H1 (cell line): ENCODE data around the gene VAPA. TPM values are rescaled to one million over a fixed set of nuclear protein-coding genes. Genes with fewer than 3 reads are reported as not detected.

Experiments used
- CTCF ChIA-PET: fragments of 300-600 bp; sonication (Branson Sonifier 250); formaldehyde crosslinking; loops from one replicate; lab custom pipeline; 2021; ENCODE audit not compliant: partially characterized antibody; lab: Charles Lee
- POLR2A ChIA-PET: fragments of 300-600 bp; sonication (Branson Sonifier 250); formaldehyde crosslinking; loops from one replicate; lab custom pipeline; 2021; ENCODE audit warnings: inconsistent platforms; ENCODE audit not compliant: partially characterized antibody; lab: Charles Lee
- DNase-seq, 2 experiments: peaks; one replicate each; pipeline versions ENCODE4 v3.0.0 to v3.0.0-alpha.2; 2010 to 2022; ENCODE audit warnings: low spot score in 2 of 2, low read depth in 1 of 2, mixed read lengths in 1 of 2
- FAIRE-seq: peaks from 2 replicates; lab custom pipeline; 2011; peaks lifted over from hg19 to GRCh38; lab: Jason Lieb, UNC
- H2AFZ ChIP-seq: 2 replicates; pipeline ENCODE4 v1.8.1; 2012; ENCODE audit warnings: low read length, inconsistent platforms
- H2AK5ac ChIP-seq: 2 replicates; pipeline ENCODE4 v1.6.1; 2013; ENCODE audit warnings: low read depth, low read length
- H2BK120ac ChIP-seq: replicated peaks from 2 replicates; pipeline ENCODE3; 2013; ENCODE audit warnings: low read depth, low read length, inconsistent platforms
- H2BK12ac ChIP-seq: 2 replicates; pipeline ENCODE4 v1.6.1; 2013; ENCODE audit warnings: low read depth, low read length
- H2BK15ac ChIP-seq: 2 replicates; pipeline ENCODE4 v1.6.1; 2013; ENCODE audit warnings: low read length
- H2BK20ac ChIP-seq: 2 replicates; pipeline ENCODE4 v1.6.1; 2013; ENCODE audit warnings: low read length
- H2BK5ac ChIP-seq: 2 replicates; pipeline ENCODE4 v1.6.1; 2013; ENCODE audit warnings: low read depth, low read length
- H3K14ac ChIP-seq: 2 replicates; pipeline ENCODE4 v1.6.1; 2013; ENCODE audit warnings: inconsistent platforms; ENCODE audit not compliant: insufficient read length
- H3K18ac ChIP-seq: 2 replicates; pipeline ENCODE4 v1.6.1; 2013; ENCODE audit warnings: low read length; ENCODE audit errors: extremely low read depth
- H3K23ac ChIP-seq: 2 replicates; pipeline ENCODE4 v1.6.1; 2013; ENCODE audit warnings: inconsistent platforms; ENCODE audit not compliant: insufficient read length
- H3K23me2 ChIP-seq: 2 replicates; pipeline ENCODE4 v1.6.1; 2013; ENCODE audit warnings: low read depth, low read length
- H3K27ac ChIP-seq: 2 replicates; pipeline ENCODE4 v1.6.1; 2011; ENCODE audit warnings: low read depth, low read length, inconsistent platforms
- H3K27me3 ChIP-seq, 4 experiments: replicated peaks in 1 of 4; 1 replicate in 1 of 4; 2 replicates in 3 of 4; pipeline versions ENCODE4 v1.6.1 to v1.8.1; 2011 to 2013; ENCODE audit warnings: low read length in 3 of 4, mild to moderate bottlenecking in 3 of 4, inconsistent platforms in 2 of 4, mixed read lengths in 2 of 4, moderate library complexity in 1 of 4; ENCODE audit not compliant: control insufficient read depth in 3 of 4, insufficient read depth in 3 of 4; ENCODE audit errors: extremely low read depth in 1 of 4
- H3K36me3 ChIP-seq, 4 experiments: 2 replicates each; pipeline versions ENCODE4 v1.6.1 to v1.8.1; 2011 to 2013; ENCODE audit warnings: mild to moderate bottlenecking in 4 of 4, low read length in 3 of 4, moderate library complexity in 2 of 4, control low read depth in 1 of 4, inconsistent platforms in 1 of 4; ENCODE audit not compliant: insufficient read depth in 4 of 4, control insufficient read depth in 2 of 4
- H3K4ac ChIP-seq: replicated peaks from 2 replicates; pipeline ENCODE3; 2013; ENCODE audit warnings: low read length, low read depth, mixed read lengths, inconsistent platforms; ENCODE audit not compliant: insufficient read length
- H3K4me1 ChIP-seq, 4 experiments: replicated peaks in 1 of 4; 1 replicate in 1 of 4; 2 replicates in 3 of 4; pipeline versions ENCODE4 v1.6.1 to v1.8.1; 2011 to 2013; ENCODE audit warnings: low read length in 3 of 4, inconsistent platforms in 2 of 4, mixed read lengths in 1 of 4; ENCODE audit not compliant: insufficient read depth in 4 of 4, control insufficient read depth in 3 of 4
- H3K4me2 ChIP-seq, 2 experiments: 2 replicates each; pipeline versions ENCODE4 v1.6.1 to v1.8.1; 2011 to 2013; ENCODE audit warnings: low read depth in 2 of 2, low read length in 2 of 2, control low read depth in 1 of 2, inconsistent platforms in 1 of 2, mild to moderate bottlenecking in 1 of 2; ENCODE audit not compliant: insufficient read depth in 1 of 2
- H3K4me3 ChIP-seq, 4 experiments: fragments of 200-600, 300-600 bp in 1 of 4; sonication (generic), shearing (Covaris generic), sonication (Bioruptor Twin) in 1 of 4; 2 replicates each; pipeline versions ENCODE4 v1.5.1 to v1.8.1; 2011 to 2016; ENCODE audit warnings: low read length in 4 of 4, low read depth in 3 of 4, control low read depth in 2 of 4, inconsistent platforms in 2 of 4, mild to moderate bottlenecking in 2 of 4, mixed read lengths in 1 of 4, moderate library complexity in 1 of 4; ENCODE audit not compliant: insufficient read depth in 2 of 4; ENCODE audit errors: extremely low read depth in 1 of 4
- H3K56ac ChIP-seq: replicated peaks from 2 replicates; pipeline ENCODE3; 2013; ENCODE audit warnings: low read depth, mild to moderate bottlenecking, mixed read lengths, low read length, inconsistent platforms; ENCODE audit not compliant: insufficient read length
- H3K79me1 ChIP-seq: 2 replicates; pipeline ENCODE4 v1.6.1; 2013; ENCODE audit warnings: low read depth, low read length, control low read depth
- H3K79me2 ChIP-seq, 2 experiments: 2 replicates each; pipeline versions ENCODE4 v1.6.1 to v1.8.1; 2012 to 2013; ENCODE audit warnings: low read length in 2 of 2, mild to moderate bottlenecking in 2 of 2, inconsistent platforms in 1 of 2; ENCODE audit not compliant: insufficient read depth in 2 of 2, control insufficient read depth in 1 of 2
- H3K9ac ChIP-seq, 4 experiments: replicated peaks in 1 of 4; 1 replicate in 1 of 4; 2 replicates in 3 of 4; pipeline versions ENCODE4 v1.6.1 to v1.8.1; 2011 to 2013; ENCODE audit warnings: low read depth in 3 of 4, low read length in 3 of 4, control low read depth in 2 of 4, mild to moderate bottlenecking in 2 of 4, moderate library complexity in 2 of 4, inconsistent platforms in 1 of 4; ENCODE audit errors: extremely low read depth in 1 of 4
- H3K9me3 ChIP-seq, 2 experiments: 2 replicates each; pipeline versions ENCODE4 v1.6.1 to v1.8.1; 2012 to 2013; ENCODE audit warnings: mild to moderate bottlenecking in 2 of 2, moderate library complexity in 2 of 2, control low read depth in 1 of 2, inconsistent platforms in 1 of 2, low read depth in 1 of 2, low read length in 1 of 2, mixed read lengths in 1 of 2; ENCODE audit not compliant: insufficient read depth in 2 of 2
- H4K20me1 ChIP-seq, 2 experiments: replicated peaks in 1 of 2; 2 replicates each; pipeline versions ENCODE3 to v1.8.1; 2011 to 2013; ENCODE audit warnings: inconsistent platforms in 2 of 2, low read length in 2 of 2, mild to moderate bottlenecking in 1 of 2; ENCODE audit not compliant: insufficient read depth in 2 of 2, control insufficient read depth in 1 of 2
- H4K5ac ChIP-seq: 2 replicates; pipeline ENCODE4 v1.6.1; 2013; ENCODE audit warnings: low read length, low read depth, mixed read lengths, inconsistent platforms; ENCODE audit not compliant: insufficient read length
- H4K8ac ChIP-seq: 2 replicates; pipeline ENCODE4 v1.8.0; 2013; ENCODE audit warnings: mild to moderate bottlenecking, moderate library complexity, low read length, inconsistent platforms; ENCODE audit not compliant: insufficient read depth; ENCODE audit errors: extremely low read depth
- H4K91ac ChIP-seq: replicated peaks from 2 replicates; pipeline ENCODE3; 2013; ENCODE audit warnings: low read length, mixed read lengths, inconsistent platforms; ENCODE audit not compliant: insufficient read length
- CTBP2 ChIP-seq: IDR thresholded peaks from 2 replicates; pipeline ENCODE4 v1.7.0; 2011; ENCODE audit warnings: borderline replicate concordance, mild to moderate bottlenecking, moderate library complexity, mixed read lengths, low read length; ENCODE audit not compliant: insufficient read depth, insufficient read length
- GABPA ChIP-seq: IDR thresholded peaks from 2 replicates; pipeline ENCODE4 v1.6.1; 2011; ENCODE audit warnings: mild to moderate bottlenecking, low read length, moderate library complexity, borderline replicate concordance; ENCODE audit not compliant: insufficient read depth
- SAP30 ChIP-seq: fragments of 300-600 bp; sonication (generic); IDR thresholded peaks from 2 replicates; pipeline ENCODE4 v1.7.1; 2012; ENCODE audit warnings: low read length, moderate library complexity, mild to moderate bottlenecking, inconsistent platforms; ENCODE audit not compliant: insufficient read depth, insufficient replicate concordance
- WGBS, 2 experiments: shearing (Covaris generic) in 1 of 2; methylation state at CpG; one replicate each; pipeline versions ENCODE4 v1.1.6 to v1.1.7; 2013 to 2015; ENCODE audit warnings: low lambda C conversion rate in 2 of 2, mixed read lengths in 2 of 2, inconsistent platforms in 1 of 2, low coverage in 1 of 2, missing lambda C conversion rate in 1 of 2; ENCODE audit not compliant: insufficient replicate concordance in 2 of 2, insufficient coverage in 1 of 2, insufficient read length in 1 of 2; ENCODE audit errors: extremely low coverage in 1 of 2, missing lambda C conversion rate in 1 of 2; 5-methylcytosine and 5-hydroxymethylcytosine counted together
- polyA plus RNA-seq, 7 experiments: library from polyadenylated mRNA; depleted of rRNA in 3 of 7; stranded (reverse) in 5 of 7; unstranded in 2 of 7; fragments of >200 nt in 5 of 7; fragments of 200-250 nt in 2 of 7; gene quantifications; 1 replicate in 5 of 7; 2 replicates in 1 of 7; 4 replicates in 1 of 7; pipeline versions ENCODE4 v1.2.1 to v1.2.3, GENCODE V29; 2011 to 2013; ENCODE audit warnings: missing spikeins in 2 of 7, mixed read lengths in 2 of 7
- total RNA-seq: library from RNA; stranded (reverse); fragmentation: NEBNext Ultra II Directional; extraction: Animal tissue kit (Norgen Biotek cat#: 25700); gene quantifications from 2 replicates; pipeline ENCODE4 v1.2.1, GENCODE V29; 2021

VAPA gene
- total and polyA plus RNA-seq, 2 of the 8 experiments (the other 6 are each of a cell fraction or from before 2014, with no cell fraction given) = 79.7 to 130 TPM

DNA sequence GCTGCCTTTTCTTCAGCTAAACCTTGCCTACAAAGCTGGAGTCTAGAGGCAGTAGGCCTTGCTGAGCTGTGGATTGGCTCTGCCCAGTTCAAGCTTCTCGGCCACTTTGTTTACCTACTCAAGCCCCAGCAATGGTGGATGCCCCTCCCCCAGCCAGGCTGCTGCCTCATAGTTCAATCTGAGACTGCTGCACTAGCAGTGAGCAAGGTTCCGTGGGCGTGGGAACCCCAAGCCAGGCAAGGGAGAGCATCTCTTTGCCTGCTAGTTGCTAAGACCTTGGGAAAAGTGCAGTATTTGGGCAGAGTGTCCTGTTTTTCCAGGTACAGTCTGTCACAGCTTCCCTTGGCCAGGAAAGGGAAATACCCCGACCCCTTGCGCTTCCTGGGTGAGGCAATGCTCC is 68.9 kb downstream of the VAPA start:
- Histone ChIP-seq H3K9ac (no peak overlapping the region), H3K9me3 (peaks cover 0 to 4% of the 10 kb centered on the region in 2 experiments; a peak in 2 of 4 replicates), H3K4ac (no peak overlapping the region), H3K23me2 (no peaks in the 10 kb centered on the region), H2AK5ac (no peak overlapping the region), H2BK120ac (no peak overlapping the region), H2BK20ac (no peak overlapping the region), H3K23ac (no peak overlapping the region), H3K4me3 (no peak overlapping the region), H3K27me3 (no peaks in the 10 kb centered on the region), H3K4me1 (no peaks in the 10 kb centered on the region), H3K79me2 (no peaks in the 10 kb centered on the region), H2BK12ac (no peak overlapping the region), H3K27ac (no peak overlapping the region), H4K8ac (no peak overlapping the region), H2BK15ac (no peak overlapping the region), H3K56ac (no peak overlapping the region), H3K4me2 (no peak overlapping the region), H4K91ac (no peak overlapping the region), H4K5ac (no peak overlapping the region), H3K18ac (no peak overlapping the region), H3K14ac (no peak overlapping the region), H4K20me1 (no peaks in the 10 kb centered on the region), H2BK5ac (no peak overlapping the region), H2AFZ (no peak overlapping the region), H3K36me3 (no peaks in the 10 kb centered on the region), H3K79me1 (no peaks in the 10 kb centered on the region)
- ChIA-PET CTCF (interaction anchor here (1.3 kb wide), 1 partner anchor 10 kb away, joined by 3 read pairs; no protein-coding TSS in a partner anchor), POLR2A (no interaction called here)
- WGBS, 2 experiments = 96% methylated on average over 5 of the region's 5 CpGs; no CpG with 5 or more reads in 1 of the 2 experiments
- FAIRE-seq (no peak), DNase-seq (no peak)
- no peak for TF ChIP-seq CTBP2
- TF ChIP-seq GABPA = no peak
- TF ChIP-seq SAP30 = no peak
